Esophagus (tissue), 2 donors: ENCODE measurements around the gene LSMEM2. TPM values are rescaled to one million over a fixed set of nuclear protein-coding genes. Genes with fewer than 3 reads are reported as not detected.
A peak's percentile ranks its signal among the peaks of the same experiment; 100 is the strongest.
"Not testable (repeated sequence)": the region's sequence is repeated elsewhere in the genome, so short reads cannot be mapped to it uniquely, and the experiment has no call there.

Experiments used
- H3K27ac ChIP-seq, 2 donors: one replicate each; pipeline ENCODE4 v1.5.1; 2013; ENCODE audit warnings: low read depth in 2 of 2, mild to moderate bottlenecking in 2 of 2, inconsistent platforms in 1 of 2, low read length in 1 of 2, moderate library complexity in 1 of 2
- H3K27me3 ChIP-seq, 2 donors: one replicate each; pipeline ENCODE4 v1.6.1; 2013; ENCODE audit warnings: low read length in 2 of 2, control low read depth in 1 of 2, mild to moderate bottlenecking in 1 of 2; ENCODE audit not compliant: insufficient read depth in 2 of 2, control insufficient read depth in 1 of 2
- H3K36me3 ChIP-seq, 2 donors: one replicate each; pipeline ENCODE4 v1.6.1; 2013; ENCODE audit warnings: low read length in 1 of 2; ENCODE audit not compliant: control insufficient read depth in 2 of 2, insufficient read depth in 2 of 2
- H3K4me1 ChIP-seq, 2 donors: one replicate each; pipeline ENCODE4 v1.6.1; 2013; ENCODE audit warnings: low read length in 1 of 2; ENCODE audit not compliant: control insufficient read depth in 2 of 2, insufficient read depth in 2 of 2
- H3K4me3 ChIP-seq, 2 donors: one replicate each; pipeline ENCODE4 v1.5.1; 2013; ENCODE audit warnings: low read length in 2 of 2, mild to moderate bottlenecking in 2 of 2, low read depth in 1 of 2, moderate library complexity in 1 of 2
- H3K9me3 ChIP-seq, 2 donors: one replicate each; pipeline ENCODE4 v1.6.1; 2013; ENCODE audit warnings: mild to moderate bottlenecking in 2 of 2, low read depth in 1 of 2, low read length in 1 of 2, moderate library complexity in 1 of 2; ENCODE audit not compliant: control insufficient read depth in 2 of 2, insufficient read depth in 1 of 2
- WGBS, 2 donors: extraction: QIAGEN DNeasy Blood & Tissue Kit; methylation state at CpG; one replicate each; pipeline ENCODE4 v1.1.7; 2013; 5-methylcytosine and 5-hydroxymethylcytosine counted together
- polyA plus RNA-seq, 2 donors: library from polyadenylated mRNA; stranded (reverse); fragments of 200-250 nt; gene quantifications; one replicate each; pipeline ENCODE4 v1.2.3, GENCODE V29; 2013
- donor health status: healthy with polysubstance abuse.
- donor health status: Bipolar disorder and iron deficiency.

Gene LSMEM2
- polyA plus RNA-seq, 2 donors, result 0.07 to 0.16 TPM

DNA sequence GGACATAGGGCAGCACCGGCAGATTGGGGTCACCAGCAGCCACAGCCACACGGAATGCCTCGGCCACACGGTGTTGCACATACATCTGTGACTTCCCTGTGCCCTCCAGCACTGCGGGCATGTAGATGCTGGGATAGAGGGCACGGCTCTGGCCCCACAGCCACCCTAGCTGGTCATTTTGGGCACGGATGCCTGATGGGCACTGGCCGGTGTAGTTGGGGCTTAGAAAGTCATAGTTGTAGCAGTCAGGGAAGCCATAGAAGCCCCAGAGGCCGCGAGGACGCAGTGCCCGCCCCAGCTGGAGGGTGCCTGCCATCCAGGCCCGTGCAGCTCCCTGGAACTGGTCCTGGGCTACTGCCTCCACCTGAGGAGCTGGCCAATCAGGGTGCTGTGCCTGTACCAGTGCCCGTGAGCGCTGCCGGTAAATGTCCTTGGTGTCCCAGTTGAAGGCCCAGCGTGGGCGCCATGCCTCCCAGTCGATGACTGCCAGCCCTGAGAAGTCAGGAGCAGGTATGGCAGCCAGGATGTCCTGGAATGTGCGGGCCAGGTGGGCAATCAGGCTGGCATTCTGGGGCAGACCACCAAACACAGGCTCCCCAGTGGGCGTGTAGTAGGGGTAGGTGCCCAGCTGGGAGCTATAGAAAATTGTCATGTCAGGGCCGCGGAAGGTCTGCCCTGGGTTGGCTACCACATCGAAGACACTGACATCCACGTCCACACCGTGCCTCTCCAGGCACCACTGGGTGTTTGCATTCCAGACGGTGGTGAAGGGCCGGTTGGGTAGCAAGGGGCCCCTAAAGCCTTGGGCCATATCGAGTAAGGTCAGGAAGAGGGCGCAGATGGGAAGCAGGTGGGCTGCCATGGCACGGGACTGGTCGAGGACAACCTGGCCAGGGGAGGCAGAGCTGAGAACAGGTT lies 23.5 kb downstream of the LSMEM2 start:
- Histone ChIP-seq H3K4me1 (peaks cover 9 to 29% of the 10 kb centered on the region in 2 donors), H3K27ac (peak overlapping the region; percentile 34 to 53), H3K36me3 (peaks cover 0 to 1% of the 10 kb centered on the region in 2 donors), H3K4me3 (no peak overlapping the region), H3K9me3 (no peaks in the 10 kb centered on the region), H3K27me3 (no peaks in the 10 kb centered on the region)
- WGBS, 2 donors, result 86 to 89% methylated on average over 32 of the region's 32 CpGs

DNA sequence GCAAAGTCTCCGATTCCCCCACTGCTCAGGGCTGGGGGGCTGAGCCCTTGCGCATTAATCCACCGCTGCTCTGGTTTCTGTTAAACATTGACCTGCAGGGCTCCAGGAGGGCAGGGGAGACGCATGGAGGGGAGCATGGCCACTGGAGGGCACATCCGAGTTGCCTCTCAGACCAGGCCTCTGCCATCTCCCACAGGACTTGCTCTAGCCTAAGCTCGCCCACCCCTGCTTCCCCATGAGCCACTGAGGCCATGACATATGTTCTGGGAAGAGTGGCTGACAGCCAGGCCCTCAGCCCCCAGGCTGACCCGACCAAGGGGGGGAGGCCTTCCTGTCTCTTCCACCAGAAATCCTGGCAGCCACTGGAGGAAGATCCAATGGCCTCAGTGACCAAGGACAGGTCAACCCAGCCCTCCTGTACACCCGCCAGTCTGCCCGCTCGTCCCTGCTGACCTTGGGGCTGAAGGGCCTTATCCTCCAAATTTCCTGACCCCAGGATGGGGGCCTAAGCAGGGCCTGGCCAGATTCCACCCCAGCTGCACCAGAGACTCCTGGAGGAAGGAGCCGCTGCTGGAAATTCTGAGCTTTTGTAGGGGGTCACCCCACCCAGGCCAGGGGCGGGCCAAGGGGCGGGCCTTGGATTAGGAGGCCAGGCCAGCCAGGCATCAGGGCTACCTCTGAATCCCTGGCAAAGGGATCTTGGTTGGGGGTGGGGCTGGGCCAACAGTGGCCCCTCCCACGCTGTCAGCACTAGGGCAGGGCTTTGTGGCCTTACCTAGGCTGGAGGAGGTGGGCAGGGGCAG lies 24.3 kb downstream of the LSMEM2 start, which contains the start of gene HYAL1:
TSS of gene HYAL1 (minus strand) at position 562 of the 803 bp plus-strand sequence. CDS start 618 bp downstream, outside the sequence.
- peak within 1 kb of the TSS in 1 of 2 donors; percentile 9 for H3K4me3 ChIP-seq
- peak within 1 kb of the TSS; percentile 58 to 71 for H3K27ac ChIP-seq
- H3K36me3 ChIP-seq, result no peaks in the 10 kb centered on the region
- peaks cover 9 to 28% of the 10 kb centered on the region in 2 donors for H3K4me1 ChIP-seq
- 54 to 59% methylated on average over 14 of the region's 14 CpGs for WGBS, 2 donors
- H3K27me3 ChIP-seq, result no peaks in the 10 kb centered on the region
- H3K9me3 ChIP-seq, result no peaks in the 10 kb centered on the region

DNA sequence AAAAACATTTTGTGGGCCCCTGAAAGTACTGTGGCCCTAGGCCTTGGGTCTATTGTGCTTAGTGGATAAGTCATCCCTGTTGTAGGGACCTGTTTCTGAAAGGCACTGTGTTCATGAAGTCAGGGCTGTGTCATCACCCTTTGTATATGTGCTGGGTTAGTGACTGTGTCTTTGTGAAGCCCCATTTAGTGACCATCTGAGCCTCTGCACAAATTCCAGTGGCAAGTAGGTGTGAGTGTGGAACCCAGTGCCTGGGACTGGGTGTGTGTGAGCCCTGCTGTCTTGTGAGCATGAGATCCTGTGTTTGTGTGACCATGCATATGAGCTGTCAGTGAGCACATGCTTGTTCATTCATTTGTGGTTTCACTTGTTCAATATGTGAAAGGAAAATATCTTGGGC lies 25.7 kb downstream of the LSMEM2 start:
- Histone ChIP-seq H3K27ac (no peak overlapping the region), H3K36me3 (no peaks in the 10 kb centered on the region), H3K4me3 (no peak overlapping the region), H3K4me1 (peaks cover 9 to 24% of the 10 kb centered on the region in 2 donors), H3K27me3 (no peaks in the 10 kb centered on the region), H3K9me3 (no peaks in the 10 kb centered on the region)

DNA sequence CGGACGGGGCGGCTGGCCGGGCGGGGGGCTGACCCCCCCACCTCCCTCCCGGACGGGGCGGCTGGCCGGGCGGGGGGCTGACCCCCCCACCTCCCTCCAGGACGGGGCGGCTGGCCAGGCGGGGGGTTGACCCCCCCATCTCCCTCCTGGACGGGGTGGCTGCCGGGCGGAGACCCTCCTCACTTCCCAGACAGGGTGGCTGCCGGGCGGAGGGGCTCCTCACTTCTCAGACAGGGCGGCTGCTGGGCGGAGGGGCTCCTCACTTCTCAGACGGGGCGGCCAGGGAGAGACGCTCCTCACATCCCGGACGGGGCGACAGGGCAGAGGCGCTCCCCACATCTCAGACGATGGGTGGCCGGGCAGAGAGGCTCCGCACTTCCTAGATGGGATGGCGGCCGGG lies 33.2 kb downstream of the LSMEM2 start:
- not testable (repeated sequence) for H3K27me3 ChIP-seq, H3K27ac ChIP-seq, H3K36me3 ChIP-seq, H3K9me3 ChIP-seq, H3K4me3 ChIP-seq
- peaks cover 0 to 10% of the 10 kb centered on the region in 2 donors for H3K4me1 ChIP-seq
- WGBS, 2 donors, result 73 to 78% methylated on average over 12 to 32 of the region's 32 CpGs

DNA sequence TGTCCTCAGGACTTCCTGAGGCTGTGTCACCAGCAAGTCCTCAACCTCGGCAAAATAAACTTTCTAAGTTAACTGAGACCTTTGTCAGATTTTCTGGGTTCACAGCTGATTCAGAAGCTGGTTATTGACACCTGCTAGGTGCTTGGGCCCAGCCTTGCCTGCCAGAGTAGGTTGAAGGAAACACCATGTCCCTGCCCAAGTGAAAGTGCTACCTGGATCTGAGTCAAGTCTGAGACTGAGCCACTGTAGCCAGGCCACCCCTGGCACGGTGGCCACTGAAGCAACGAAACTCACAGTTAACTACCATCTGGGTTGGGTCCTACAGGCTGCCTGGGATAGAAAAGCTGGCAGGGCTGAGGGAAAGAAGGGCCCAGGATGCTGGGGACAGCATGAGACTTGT lies 35.5 kb downstream of the LSMEM2 start:
- H3K27ac ChIP-seq, result peak overlapping the region; percentile 28 to 38
- H3K4me1 ChIP-seq, result peaks cover 0 to 29% of the 10 kb centered on the region in 2 donors
- no peaks in the 10 kb centered on the region for H3K9me3 ChIP-seq
- H3K36me3 ChIP-seq, result peaks cover 0 to 10% of the 10 kb centered on the region in 2 donors
- H3K4me3 ChIP-seq, result no peak overlapping the region
- no peaks in the 10 kb centered on the region for H3K27me3 ChIP-seq
- 68 to 75% methylated on average over 3 of the region's 3 CpGs for WGBS, 2 donors

DNA sequence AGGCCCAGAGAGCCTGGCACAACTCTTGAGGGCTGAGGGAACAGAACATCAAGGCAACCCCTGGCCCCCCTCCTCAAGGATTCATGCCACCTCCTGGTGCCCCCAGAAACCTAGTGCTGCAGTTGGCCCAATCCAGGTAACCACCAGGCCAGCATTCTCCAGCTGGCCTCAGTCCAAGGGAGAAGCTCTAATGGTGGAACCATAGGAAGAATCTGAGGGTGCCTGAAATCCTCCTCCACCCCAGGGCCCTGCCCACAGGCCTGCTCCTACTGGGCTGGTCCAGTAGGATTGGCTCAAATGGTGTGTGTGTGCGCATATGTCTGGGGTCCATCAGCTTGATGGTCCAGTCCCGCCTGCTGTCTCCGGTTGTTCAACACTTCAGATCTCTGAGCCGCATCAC lies 35.9 kb downstream of the LSMEM2 start:
- 96% methylated on average over 4 of the region's 4 CpGs for WGBS, 2 donors
- Histone ChIP-seq H3K27ac (peak overlapping the region in 1 of 2 donors; percentile 28), H3K4me1 (peaks cover 0 to 33% of the 10 kb centered on the region in 2 donors), H3K36me3 (peaks cover 0 to 10% of the 10 kb centered on the region in 2 donors), H3K27me3 (no peaks in the 10 kb centered on the region), H3K4me3 (no peak overlapping the region), H3K9me3 (no peaks in the 10 kb centered on the region)

DNA sequence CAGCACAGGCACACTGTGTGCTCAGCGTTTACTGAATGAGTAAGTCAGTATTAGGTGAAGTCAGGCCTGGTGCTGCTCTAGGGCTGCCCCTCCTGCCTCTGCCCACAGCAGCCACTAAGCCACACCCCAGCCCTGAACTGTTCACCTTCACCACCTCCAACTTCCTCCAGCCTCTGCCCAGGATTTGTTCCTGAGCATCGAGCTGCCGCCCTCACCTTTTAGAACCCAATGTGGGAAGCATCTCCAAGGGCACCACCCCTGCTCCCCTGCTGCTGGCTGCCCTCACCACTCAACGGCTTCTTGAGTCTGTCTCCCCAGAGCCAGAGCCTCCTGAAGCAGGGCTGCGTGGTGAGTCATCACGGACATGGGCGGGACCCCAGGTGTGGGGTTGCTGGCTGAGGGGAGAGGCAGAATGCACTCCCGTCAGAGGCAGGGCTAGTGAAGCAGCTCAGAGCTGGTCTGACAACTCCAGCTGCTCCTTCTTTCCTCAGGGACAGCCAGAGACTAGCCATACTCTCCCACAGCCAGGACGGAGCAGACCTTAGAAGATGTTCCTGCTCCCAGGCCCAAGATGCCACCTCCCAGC lies 37.9 kb downstream of the LSMEM2 start:
- WGBS, 2 donors, result 32 to 43% methylated on average over 9 of the region's 9 CpGs
- Histone ChIP-seq H3K36me3 (peaks cover 0 to 10% of the 10 kb centered on the region in 2 donors), H3K27me3 (no peaks in the 10 kb centered on the region), H3K4me3 (peak overlapping the region in 1 of 2 donors; percentile 20), H3K4me1 (peaks cover 0 to 40% of the 10 kb centered on the region in 2 donors), H3K9me3 (no peaks in the 10 kb centered on the region), H3K27ac (peak overlapping the region; percentile 96 to 100)

DNA sequence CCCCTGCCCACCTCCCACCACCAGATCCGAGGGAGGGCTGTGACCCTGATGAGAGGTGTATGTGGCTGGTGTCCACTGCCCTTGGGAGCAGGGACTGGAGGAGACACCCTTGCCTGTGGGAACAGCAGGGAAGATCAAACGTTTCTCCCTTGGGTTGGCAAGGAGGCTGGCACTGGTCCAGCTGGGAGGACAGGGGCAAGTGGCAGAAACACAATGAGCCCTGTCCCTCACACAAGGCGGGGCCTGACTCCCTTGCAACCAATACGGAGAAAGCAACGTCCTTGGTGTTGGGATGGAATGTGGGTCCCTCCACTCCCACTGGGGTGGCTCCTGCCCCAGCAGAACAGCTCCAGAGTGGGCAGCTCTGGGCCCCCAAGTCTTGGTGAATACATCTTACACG lies 38.4 kb downstream of the LSMEM2 start:
- Histone ChIP-seq H3K9me3 (no peaks in the 10 kb centered on the region), H3K36me3 (peaks cover 0 to 10% of the 10 kb centered on the region in 2 donors), H3K27me3 (no peaks in the 10 kb centered on the region), H3K4me1 (peaks cover 0 to 40% of the 10 kb centered on the region in 2 donors), H3K27ac (peak overlapping the region; percentile 96 to 100), H3K4me3 (peak overlapping the region in 1 of 2 donors; percentile 20)
- 40 to 48% methylated on average over 6 of the region's 6 CpGs for WGBS, 2 donors

DNA sequence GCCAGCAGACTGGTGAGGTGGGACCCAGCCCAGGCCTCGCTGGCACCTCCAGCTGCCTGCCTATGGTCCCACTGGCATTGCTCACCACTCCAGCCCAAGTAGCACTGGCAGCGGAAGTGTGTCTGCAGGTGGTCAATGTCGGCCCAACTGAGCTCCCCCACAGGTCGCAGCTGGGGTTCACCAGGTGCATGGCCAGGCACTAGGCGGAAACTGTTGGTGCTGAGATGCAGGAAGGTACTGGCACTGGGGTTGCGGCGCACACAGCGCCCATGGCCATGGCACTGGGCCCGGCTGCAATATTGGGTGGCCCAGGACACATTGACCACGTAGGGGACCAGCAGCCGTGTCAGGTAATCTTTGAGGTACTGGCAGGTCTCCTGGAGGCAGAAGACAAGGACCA lies 39.3 kb downstream of the LSMEM2 start:
- WGBS, 2 donors, result 75 to 80% methylated on average over 11 of the region's 11 CpGs
- H3K36me3 ChIP-seq, result peaks cover 0 to 10% of the 10 kb centered on the region in 2 donors
- no peaks in the 10 kb centered on the region for H3K27me3 ChIP-seq
- H3K4me3 ChIP-seq, result no peak overlapping the region
- H3K27ac ChIP-seq, result peak overlapping the region; percentile 96 to 100
- H3K4me1 ChIP-seq, result peaks cover 0 to 40% of the 10 kb centered on the region in 2 donors
- no peaks in the 10 kb centered on the region for H3K9me3 ChIP-seq
